Putamen (tissue), 1 donor: ENCODE data around the gene TMED6.
"Not testable (repeated sequence)": the region's sequence is repeated elsewhere in the genome, so short reads cannot be mapped to it uniquely, and the experiment has no call there.

Experiments
- DNase-seq: peaks from one replicate; pipeline ENCODE4 v3.0.0-alpha.2; 2016; ENCODE audit warnings: low spot score

TMED6 gene

DNA sequence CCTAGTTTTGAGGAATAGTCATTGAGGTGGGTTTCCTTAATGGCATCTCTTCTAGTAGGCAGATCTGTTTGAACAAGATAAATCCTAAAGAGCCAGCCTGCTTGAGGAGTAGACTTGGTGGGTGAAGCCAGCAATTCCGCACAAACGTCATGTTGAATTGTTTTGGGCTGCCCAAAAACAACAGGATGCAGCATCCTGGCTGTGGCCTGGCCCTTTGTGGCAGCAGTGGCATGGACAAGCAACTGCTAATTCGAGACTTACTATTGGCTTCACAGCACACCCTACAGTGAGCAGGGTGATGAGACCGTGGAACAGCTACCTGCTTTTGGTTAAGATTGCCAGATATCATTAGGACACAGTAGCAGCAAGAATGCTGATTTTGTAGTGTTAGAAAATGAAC lies 49.7 kb downstream of the TMED6 start:
- DNase-seq, result no peak

DNA sequence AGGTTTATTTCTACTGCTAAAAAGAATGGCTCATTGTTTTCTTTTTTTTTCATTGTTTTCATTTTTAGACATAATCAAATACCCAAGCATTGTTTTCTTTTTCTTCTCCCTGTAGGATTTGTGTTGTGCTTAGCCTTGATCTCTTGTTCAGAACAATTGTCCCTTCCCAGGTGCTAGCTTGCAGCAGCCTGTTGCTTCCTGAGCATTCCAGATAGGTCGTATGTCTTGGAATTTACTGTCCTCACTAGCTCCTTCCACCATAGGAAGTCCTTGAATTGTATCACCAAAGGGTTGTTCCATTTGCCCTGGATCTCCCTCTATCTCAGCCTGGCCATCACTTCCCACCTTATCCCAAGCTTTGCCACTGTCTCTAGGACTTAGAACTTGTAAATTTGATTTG lies 50.4 kb downstream of the TMED6 start:
- DNase-seq, result no peak

DNA sequence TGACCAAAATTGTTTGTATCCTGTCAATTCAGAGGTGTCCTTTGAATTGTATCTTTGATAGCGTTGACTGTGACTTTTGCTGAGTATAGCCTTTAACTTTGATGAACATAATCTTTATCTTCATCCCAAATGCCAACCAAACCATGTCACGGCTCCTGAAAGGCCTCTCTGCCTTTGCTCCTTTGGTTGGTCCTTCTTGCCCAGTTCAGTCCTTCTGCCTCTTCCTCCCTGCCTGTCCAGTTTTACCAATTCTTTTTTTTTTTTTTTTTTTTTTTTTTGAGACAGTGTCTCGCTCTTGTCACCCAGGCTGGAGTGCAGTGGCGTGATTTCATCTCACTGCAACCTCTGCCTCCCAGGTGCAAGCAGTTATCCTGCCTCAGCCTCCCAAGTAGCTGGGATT lies 53.3 kb downstream of the TMED6 start:
- DNase-seq, result no peak

DNA sequence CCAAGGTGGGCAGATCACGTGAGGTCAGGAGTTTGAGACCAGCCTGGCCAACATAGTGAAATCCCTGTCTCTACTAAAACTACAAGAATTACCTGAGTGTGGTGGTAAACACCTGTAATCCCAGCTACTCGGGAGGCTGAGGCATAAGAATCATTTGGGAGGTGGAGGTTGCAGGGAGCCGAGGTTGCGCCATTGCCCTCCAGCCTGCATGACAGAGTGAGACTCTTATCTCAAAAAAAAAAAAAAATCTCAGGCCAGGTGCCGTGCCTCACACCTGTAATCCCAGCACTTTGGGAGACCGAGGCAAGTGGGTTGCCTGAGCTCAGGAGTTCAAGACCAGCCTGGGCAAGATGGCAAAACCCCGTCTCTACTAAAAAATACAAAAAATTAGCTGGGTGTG lies 54.8 kb downstream of the TMED6 start:
- not testable (repeated sequence) for DNase-seq

DNA sequence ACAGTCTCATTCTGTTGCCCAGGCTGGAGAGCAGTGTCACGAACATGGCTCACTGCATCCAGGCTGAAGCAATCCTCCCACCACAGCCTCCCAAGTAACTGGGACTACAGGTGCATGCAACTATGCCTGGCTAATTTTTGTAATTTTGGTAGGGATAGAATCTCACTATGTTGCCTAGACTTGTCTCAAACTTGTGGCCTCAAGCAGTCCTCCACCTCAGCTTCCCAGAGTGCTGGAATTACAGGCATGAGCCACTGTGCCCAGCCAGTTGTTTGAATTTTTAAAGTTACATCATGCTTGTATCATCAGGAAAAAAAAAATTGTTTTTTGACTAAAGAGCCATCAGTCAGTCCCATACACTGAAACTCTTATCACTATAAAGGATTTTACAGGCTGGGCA lies 57.5 kb downstream of the TMED6 start:
- DNase-seq, result no peak

DNA sequence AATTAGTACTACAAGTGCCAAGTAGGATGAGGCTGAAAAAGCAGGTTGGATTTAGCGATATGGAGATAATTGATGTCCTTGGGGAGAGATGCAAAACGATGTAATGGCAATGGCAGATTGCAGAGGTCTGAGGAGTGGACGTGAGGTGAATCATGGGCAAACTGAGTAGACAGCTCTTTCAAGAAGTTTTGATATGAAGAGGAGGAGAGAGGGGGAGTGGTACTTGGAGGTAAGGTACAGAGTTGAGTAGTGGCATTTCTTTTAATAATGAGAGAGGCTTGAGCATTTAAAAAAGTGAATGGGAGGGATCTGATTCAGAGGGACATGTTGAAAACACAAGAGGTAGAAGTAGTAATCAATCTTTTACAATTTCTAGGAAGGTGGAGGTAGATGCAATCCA lies 58.2 kb downstream of the TMED6 start:
- no peak for DNase-seq
